Liver (tissue), 9 donors: ENCODE data around the gene PCDHA4. TPM values are rescaled to one million over a fixed set of nuclear protein-coding genes. Genes with fewer than 3 reads are reported as not detected.

ENCODE experiments used
- DNase-seq: peaks from one replicate; pipeline ENCODE4 v3.0.0-alpha.2; 2017; ENCODE audit warnings: low spot score
- H3K27ac ChIP-seq, 2 donors: one replicate each; pipeline ENCODE4 v1.7.0; 2013; ENCODE audit warnings: inconsistent platforms in 2 of 2, low read length in 2 of 2, control low read depth in 1 of 2, low read depth in 1 of 2, mild to moderate bottlenecking in 1 of 2
- H3K27me3 ChIP-seq, 4 donors: one replicate each; pipeline versions ENCODE4 v1.6.1 to v1.7.0; 2013; ENCODE audit warnings: low read length in 3 of 4, inconsistent platforms in 1 of 4, mild to moderate bottlenecking in 1 of 4, moderate library complexity in 1 of 4; ENCODE audit not compliant: control insufficient read depth in 4 of 4, insufficient read depth in 4 of 4
- H3K36me3 ChIP-seq, 4 donors: one replicate each; pipeline versions ENCODE4 v1.6.1 to v1.7.0; 2013; ENCODE audit warnings: low read length in 3 of 4, mild to moderate bottlenecking in 3 of 4, low read depth in 1 of 4, moderate library complexity in 1 of 4; ENCODE audit not compliant: control insufficient read depth in 4 of 4, insufficient read depth in 3 of 4
- H3K4me1 ChIP-seq, 4 donors: one replicate each; pipeline versions ENCODE4 v1.6.1 to v1.7.0; 2013; ENCODE audit warnings: low read length in 3 of 4, mild to moderate bottlenecking in 3 of 4, moderate library complexity in 1 of 4; ENCODE audit not compliant: control insufficient read depth in 4 of 4, insufficient read depth in 4 of 4
- H3K4me3 ChIP-seq, 3 donors: one replicate each; pipeline versions ENCODE4 v1.6.1 to v1.7.0; 2013; ENCODE audit warnings: low read length in 3 of 3, control low read depth in 1 of 3, low read depth in 1 of 3, mild to moderate bottlenecking in 1 of 3
- H3K9ac ChIP-seq, 2 donors: one replicate each; pipeline ENCODE4 v1.7.0; 2013; ENCODE audit warnings: low read length in 2 of 2, mild to moderate bottlenecking in 2 of 2, moderate library complexity in 2 of 2, control low read depth in 1 of 2, low read depth in 1 of 2
- H3K9me3 ChIP-seq, 4 donors: one replicate each; pipeline versions ENCODE4 v1.6.1 to v1.7.0; 2013; ENCODE audit warnings: low read length in 3 of 4; ENCODE audit not compliant: control insufficient read depth in 4 of 4
- EGR1 ChIP-seq, 2 donors: IDR thresholded peaks; 2 replicates each; pipeline ENCODE4 v1.6.1; 2016 to 2018; ENCODE audit warnings: antibody characterized with exemption in 2 of 2, low read depth in 2 of 2
- FOXA1 ChIP-seq: IDR thresholded peaks from 2 replicates; pipeline ENCODE4 v1.6.1; 2016; ENCODE audit warnings: antibody characterized with exemption
- FOXA2 ChIP-seq: IDR thresholded peaks from 2 replicates; pipeline ENCODE4 v1.6.1; 2016; ENCODE audit warnings: antibody characterized with exemption
- GABPA ChIP-seq, 2 donors: IDR thresholded peaks in 1 of 2; conservative IDR thresholded peaks in 1 of 2; 2 replicates each; pipeline ENCODE4 v1.6.1; 2016; ENCODE audit warnings: antibody characterized with exemption in 2 of 2, mild to moderate bottlenecking in 1 of 2, moderate library complexity in 1 of 2
- HNF4A ChIP-seq, 2 donors: conservative IDR thresholded peaks; 2 replicates each; pipeline ENCODE4 v1.6.1; 2016; ENCODE audit warnings: antibody characterized with exemption in 2 of 2, mild to moderate bottlenecking in 2 of 2
- HNF4G ChIP-seq: IDR thresholded peaks from 2 replicates; pipeline ENCODE4 v1.6.1; 2016; ENCODE audit warnings: antibody characterized with exemption
- JUND ChIP-seq, 2 donors: IDR thresholded peaks; 2 replicates each; pipeline ENCODE4 v1.6.1; 2016; ENCODE audit warnings: antibody characterized with exemption in 2 of 2
- NR2F2 ChIP-seq: IDR thresholded peaks from 2 replicates; pipeline ENCODE4 v1.6.1; 2016; ENCODE audit warnings: antibody characterized with exemption
- RAD21 ChIP-seq, 2 donors: IDR thresholded peaks; 2 replicates each; pipeline ENCODE4 v1.6.1; 2016; ENCODE audit warnings: antibody characterized with exemption in 2 of 2, mild to moderate bottlenecking in 2 of 2
- REST ChIP-seq: IDR thresholded peaks from 2 replicates; pipeline ENCODE4 v1.6.1; 2016; ENCODE audit warnings: antibody characterized with exemption, mild to moderate bottlenecking
- RXRA ChIP-seq, 2 donors: IDR thresholded peaks; 2 replicates each; pipeline ENCODE4 v1.6.1; 2017 to 2018; ENCODE audit warnings: antibody characterized with exemption in 2 of 2, mild to moderate bottlenecking in 1 of 2
- SP1 ChIP-seq: IDR thresholded peaks from 2 replicates; pipeline ENCODE4 v1.6.1; 2018; ENCODE audit warnings: antibody characterized with exemption, mild to moderate bottlenecking
- TAF1 ChIP-seq: conservative IDR thresholded peaks from 2 replicates; pipeline ENCODE4 v1.6.1; 2016; ENCODE audit warnings: antibody characterized with exemption, mild to moderate bottlenecking
- YY1 ChIP-seq: IDR thresholded peaks from 2 replicates; pipeline ENCODE4 v1.6.1; 2016; ENCODE audit warnings: antibody characterized with exemption, mild to moderate bottlenecking
- WGBS: extraction: QIAGEN DNeasy Blood & Tissue Kit; methylation state at CpG from one replicate; pipeline ENCODE4 v1.1.7; 2013; 5-methylcytosine and 5-hydroxymethylcytosine counted together
- polyA plus RNA-seq, 2 donors: library from polyadenylated mRNA; stranded (reverse) in 1 of 2; unstranded in 1 of 2; fragments of 200-250 nt in 1 of 2; fragments of >200 nt in 1 of 2; fragmentation: Nextera tagmentation in 1 of 2; extraction: Ambion mirVana in 1 of 2; gene quantifications; one replicate each; pipeline versions ENCODE4 v1.2.1 to v1.2.3, GENCODE V29; 2013 to 2015
- total RNA-seq, 2 donors: library from RNA; depleted of rRNA; stranded (reverse); fragments of >200 nt; gene quantifications; one replicate each; pipeline ENCODE4 v1.2.3, GENCODE V29; 2014
- TF ChIP-seq, protein P1 (sequence below): IDR thresholded peaks from 2 replicates; pipeline ENCODE4 v1.6.1; 2016; ENCODE audit warnings: antibody characterized with exemption
- TF ChIP-seq, protein P2 (sequence below): fragments of 150-350 bp; IDR thresholded peaks from 2 replicates; pipeline ENCODE4 v1.5.1; 2017; ENCODE audit warnings: improper control_type of control experiment, low read depth, low read length; ENCODE audit not compliant: missing input control
- TF ChIP-seq, protein P3 (sequence below): IDR thresholded peaks from 2 replicates; pipeline ENCODE4 v1.6.1; 2016; ENCODE audit warnings: antibody characterized with exemption
- donor health status: healthy.
- donor health status: healthy.
- donor health status: healthy.
- donor health status: healthy.
- donor health status: healthy.

Gene PCDHA4
- total and polyA plus RNA-seq, 4 donors = 0.01 to 0.09 (median 0.07) TPM

DNA sequence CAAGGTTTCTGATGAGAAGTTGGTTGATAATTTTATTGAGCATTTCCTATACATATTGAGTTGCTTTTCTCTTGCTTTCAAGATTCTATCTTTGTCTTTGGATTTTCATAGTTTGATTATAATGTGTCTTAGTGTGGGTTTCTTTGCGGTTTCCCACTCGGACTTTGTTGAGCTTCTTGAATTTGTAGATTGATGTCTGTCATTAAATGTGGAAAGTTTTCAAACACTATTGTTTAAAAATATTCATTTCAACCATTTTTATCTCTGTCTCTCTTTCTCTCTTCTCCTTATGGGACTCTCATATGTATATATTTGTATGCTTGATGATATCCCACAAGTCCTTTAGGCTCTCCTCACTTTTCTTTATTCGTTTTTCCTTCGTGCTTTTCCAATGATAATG, 39.4 kb upstream of the PCDHA4 start:
- Histone ChIP-seq H3K4me1 (no peaks in the 10 kb centered on the region), H3K27me3 (no peaks in the 10 kb centered on the region), H3K4me3 (no peak overlapping the region), H3K9ac (no peak overlapping the region), H3K9me3 (peaks cover 23 to 82% (median 46%) of the 10 kb centered on the region in 4 donors), H3K36me3 (no peaks in the 10 kb centered on the region), H3K27ac (no peak overlapping the region)
- DNase-seq = no peak
- TF ChIP-seq GABPA (IDR thresholded peaks at IDR 0.05 in 1 of 2, conservative IDR thresholded peaks at IDR 0.05 in 1 of 2) = no peak
- TF ChIP-seq SP1 = no peak
- TF ChIP-seq TAF1 = no peak
- no peak for TF ChIP-seq REST
- TF ChIP-seq HNF4A (conservative IDR thresholded peaks at IDR 0.05) = no peak
- TF ChIP-seq YY1 = no peak
- TF ChIP-seq JUND (IDR thresholded peaks at IDR 0.05) = no peak
- TF ChIP-seq HNF4G = no peak
- TF ChIP-seq EGR1 (IDR thresholded peaks at IDR 0.05; ENCODE audit: low read depth in 2 of 2) = no peak
- TF ChIP-seq, protein P1, sequence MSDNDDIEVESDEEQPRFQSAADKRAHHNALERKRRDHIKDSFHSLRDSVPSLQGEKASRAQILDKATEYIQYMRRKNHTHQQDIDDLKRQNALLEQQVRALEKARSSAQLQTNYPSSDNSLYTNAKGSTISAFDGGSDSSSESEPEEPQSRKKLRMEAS = no peak
- TF ChIP-seq FOXA2 = no peak
- TF ChIP-seq, protein P2, sequence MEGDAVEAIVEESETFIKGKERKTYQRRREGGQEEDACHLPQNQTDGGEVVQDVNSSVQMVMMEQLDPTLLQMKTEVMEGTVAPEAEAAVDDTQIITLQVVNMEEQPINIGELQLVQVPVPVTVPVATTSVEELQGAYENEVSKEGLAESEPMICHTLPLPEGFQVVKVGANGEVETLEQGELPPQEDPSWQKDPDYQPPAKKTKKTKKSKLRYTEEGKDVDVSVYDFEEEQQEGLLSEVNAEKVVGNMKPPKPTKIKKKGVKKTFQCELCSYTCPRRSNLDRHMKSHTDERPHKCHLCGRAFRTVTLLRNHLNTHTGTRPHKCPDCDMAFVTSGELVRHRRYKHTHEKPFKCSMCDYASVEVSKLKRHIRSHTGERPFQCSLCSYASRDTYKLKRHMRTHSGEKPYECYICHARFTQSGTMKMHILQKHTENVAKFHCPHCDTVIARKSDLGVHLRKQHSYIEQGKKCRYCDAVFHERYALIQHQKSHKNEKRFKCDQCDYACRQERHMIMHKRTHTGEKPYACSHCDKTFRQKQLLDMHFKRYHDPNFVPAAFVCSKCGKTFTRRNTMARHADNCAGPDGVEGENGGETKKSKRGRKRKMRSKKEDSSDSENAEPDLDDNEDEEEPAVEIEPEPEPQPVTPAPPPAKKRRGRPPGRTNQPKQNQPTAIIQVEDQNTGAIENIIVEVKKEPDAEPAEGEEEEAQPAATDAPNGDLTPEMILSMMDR = no peak
- TF ChIP-seq RXRA (IDR thresholded peaks at IDR 0.05) = no peak
- no peak for TF ChIP-seq RAD21 (IDR thresholded peaks at IDR 0.05)
- TF ChIP-seq FOXA1 = no peak
- TF ChIP-seq NR2F2 = no peak
- TF ChIP-seq, protein P3, sequence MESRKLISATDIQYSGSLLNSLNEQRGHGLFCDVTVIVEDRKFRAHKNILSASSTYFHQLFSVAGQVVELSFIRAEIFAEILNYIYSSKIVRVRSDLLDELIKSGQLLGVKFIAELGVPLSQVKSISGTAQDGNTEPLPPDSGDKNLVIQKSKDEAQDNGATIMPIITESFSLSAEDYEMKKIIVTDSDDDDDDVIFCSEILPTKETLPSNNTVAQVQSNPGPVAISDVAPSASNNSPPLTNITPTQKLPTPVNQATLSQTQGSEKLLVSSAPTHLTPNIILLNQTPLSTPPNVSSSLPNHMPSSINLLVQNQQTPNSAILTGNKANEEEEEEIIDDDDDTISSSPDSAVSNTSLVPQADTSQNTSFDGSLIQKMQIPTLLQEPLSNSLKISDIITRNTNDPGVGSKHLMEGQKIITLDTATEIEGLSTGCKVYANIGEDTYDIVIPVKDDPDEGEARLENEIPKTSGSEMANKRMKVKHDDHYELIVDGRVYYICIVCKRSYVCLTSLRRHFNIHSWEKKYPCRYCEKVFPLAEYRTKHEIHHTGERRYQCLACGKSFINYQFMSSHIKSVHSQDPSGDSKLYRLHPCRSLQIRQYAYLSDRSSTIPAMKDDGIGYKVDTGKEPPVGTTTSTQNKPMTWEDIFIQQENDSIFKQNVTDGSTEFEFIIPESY = no peak
- 81% methylated on average over 4 of the region's 4 CpGs for WGBS

DNA sequence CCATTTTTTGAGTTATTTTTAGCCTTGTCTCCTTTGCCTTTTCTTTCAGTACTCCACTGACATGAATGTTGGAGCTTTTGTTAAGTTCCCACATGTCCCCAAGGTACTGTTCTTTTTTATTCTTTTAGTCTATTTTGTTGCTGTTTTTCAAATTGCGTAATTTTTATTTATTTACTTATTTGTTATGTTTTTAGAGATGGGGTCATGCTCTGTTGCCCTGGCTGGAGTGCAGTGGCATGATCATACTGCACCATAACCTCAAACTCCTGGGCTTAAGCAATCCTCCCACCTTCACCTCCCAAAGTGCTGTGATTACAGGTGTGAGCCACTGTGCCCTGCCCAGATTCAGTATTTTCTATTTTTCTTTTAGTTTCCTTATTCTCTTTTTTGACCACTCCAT, 26.4 kb upstream of the PCDHA4 start:
- Histone ChIP-seq H3K9ac (no peak overlapping the region), H3K36me3 (no peaks in the 10 kb centered on the region), H3K4me1 (no peaks in the 10 kb centered on the region), H3K9me3 (peaks cover 29 to 63% (median 41%) of the 10 kb centered on the region in 4 donors), H3K27ac (no peak overlapping the region), H3K4me3 (no peak overlapping the region), H3K27me3 (no peaks in the 10 kb centered on the region)
- no peak for TF ChIP-seq FOXA1
- no peak for DNase-seq
- 83% methylated on average over 1 of the region's 1 CpG for WGBS
